Activated T-cell treated with anti-CD3 and anti-CD28 coated beads, Interleukin-2, amount 50 U/mL, for 72 hours (primary cell): ENCODE measurements around the gene RNF41. TPM values are rescaled to one million over a fixed set of nuclear protein-coding genes. Genes with fewer than 3 reads are reported as not detected.

ENCODE experiments used
- ATAC-seq, 2 donors: fragments of 150-1000 bp; cut with Tn5 transposase; replicated peaks in 1 of 2; 2 replicates each; pipeline ENCODE4 v1.10.0; 2021; ENCODE audit warnings: moderate library complexity in 2 of 2, mild to moderate bottlenecking in 1 of 2
- DNase-seq, 2 donors: peaks; one replicate each; pipeline ENCODE4 v3.0.0; 2021 to 2022; ENCODE audit warnings: mixed read lengths in 1 of 2
- H3K27ac Mint-ChIP-seq: one replicate; pipeline ENCODE4 v1.8.0; 2022; ENCODE audit warnings: mild to moderate bottlenecking, moderate library complexity, mixed read lengths
- H3K27me3 Mint-ChIP-seq: one replicate; pipeline ENCODE4 v1.8.0; 2022; ENCODE audit warnings: low read depth, mixed read lengths
- H3K36me3 Mint-ChIP-seq, 2 donors: one replicate each; pipeline ENCODE4 v1.8.0; 2022; ENCODE audit warnings: mixed read lengths in 2 of 2, mild to moderate bottlenecking in 1 of 2; ENCODE audit not compliant: insufficient read depth in 2 of 2
- H3K4me1 Mint-ChIP-seq: one replicate; pipeline ENCODE4 v1.8.0; 2022; ENCODE audit warnings: low read depth, mixed read lengths
- H3K4me3 Mint-ChIP-seq, 2 donors: one replicate each; pipeline ENCODE4 v1.8.0; 2022; ENCODE audit warnings: mild to moderate bottlenecking in 2 of 2, mixed read lengths in 2 of 2, moderate library complexity in 2 of 2
- H3K9me3 Mint-ChIP-seq, 2 donors: one replicate each; pipeline ENCODE4 v1.8.0; 2022; ENCODE audit warnings: mixed read lengths in 2 of 2
- total RNA-seq, 2 donors: library from RNA; stranded (reverse); gene quantifications; one replicate each; pipeline ENCODE4 v1.2.3, GENCODE V29; 2022

The RNF41 gene
- total RNA-seq, 2 donors from 2014 or later = 35.4 to 40.2 TPM

GRCh38 chr12:56236985-56237384 lies 15.3 kb upstream of the RNF41 start:
- DNase-seq (no peak), ATAC-seq (no peak)
- Mint-ChIP-seq H3K4me3 (no peak overlapping the region), H3K27me3 (no peaks in the 10 kb centered on the region), H3K27ac (no peak overlapping the region), H3K36me3 (peaks cover 0 to 2% of the 10 kb centered on the region in 2 donors), H3K9me3 (no peaks in the 10 kb centered on the region), H3K4me1 (no peaks in the 10 kb centered on the region)

GRCh38 chr12:56236091-56236490 lies 14.4 kb upstream of the RNF41 start:
- ATAC-seq = no peak
- Mint-ChIP-seq H3K4me3 (no peak overlapping the region), H3K9me3 (no peaks in the 10 kb centered on the region), H3K36me3 (no peaks in the 10 kb centered on the region), H3K27me3 (no peaks in the 10 kb centered on the region), H3K27ac (no peak overlapping the region), H3K4me1 (no peaks in the 10 kb centered on the region)
- DNase-seq = no peak

- Mint-ChIP-seq H3K9me3 (no peaks in the 10 kb centered on the region), H3K4me1 (no peaks in the 10 kb centered on the region), H3K27ac (no peak overlapping the region), H3K36me3 (no peaks in the 10 kb centered on the region), H3K4me3 (no peak overlapping the region), H3K27me3 (no peaks in the 10 kb centered on the region)
- ATAC-seq = no peak
- DNase-seq = no peak
Observed at GRCh38 chr12:56234746-56235436, 13.2 kb upstream of the RNF41 start.

- DNase-seq (no peak), ATAC-seq (peak in 1 of 2 donors; percentile 18)
- Mint-ChIP-seq H3K4me3 (no peak overlapping the region), H3K27ac (no peak overlapping the region), H3K9me3 (no peaks in the 10 kb centered on the region), H3K27me3 (no peaks in the 10 kb centered on the region), H3K36me3 (peaks cover 0 to 4% of the 10 kb centered on the region in 2 donors), H3K4me1 (no peaks in the 10 kb centered on the region)
Observed at GRCh38 chr12:56231184-56231582, 9.5 kb upstream of the RNF41 start.

- Mint-ChIP-seq H3K9me3 (no peaks in the 10 kb centered on the region), H3K4me1 (peaks cover 6% of the 10 kb centered on the region), H3K27me3 (no peaks in the 10 kb centered on the region), H3K4me3 (no peak overlapping the region), H3K27ac (no peak overlapping the region), H3K36me3 (peaks cover 0 to 6% of the 10 kb centered on the region in 2 donors)
- DNase-seq (no peak), ATAC-seq (peak in 1 of 2 donors; percentile 17)
Observed at GRCh38 chr12:56230432-56231183, 8.9 kb upstream of the RNF41 start.

- Mint-ChIP-seq H3K9me3 (no peaks in the 10 kb centered on the region), H3K4me1 (peaks cover 12% of the 10 kb centered on the region), H3K36me3 (peaks cover 0 to 6% of the 10 kb centered on the region in 2 donors), H3K4me3 (no peak within 1 kb of the TSS), H3K27me3 (no peaks in the 10 kb centered on the region), H3K27ac (no peak within 1 kb of the TSS)
- DNase-seq (no peak), ATAC-seq (no peak)
Observed at GRCh38 chr12:56229916-56230431, 8.3 kb upstream of the RNF41 start, which contains the start of gene SLC39A5. Gene SLC39A5, plus strand, starts transcription at chr12:56230051. Its CDS starts 1,224 bp downstream, at chr12:56231275.

- no peaks in the 10 kb centered on the region for H3K9me3 Mint-ChIP-seq
- peaks cover 0 to 6% of the 10 kb centered on the region in 2 donors for H3K36me3 Mint-ChIP-seq
- no peak for DNase-seq
- H3K27ac Mint-ChIP-seq = no peak overlapping the region
- peaks cover 18% of the 10 kb centered on the region for H3K4me1 Mint-ChIP-seq
- H3K27me3 Mint-ChIP-seq = no peaks in the 10 kb centered on the region
- no peak for ATAC-seq
- no peak overlapping the region for H3K4me3 Mint-ChIP-seq
Observed at GRCh38 chr12:56229082-56229481, 7.4 kb upstream of the RNF41 start.

- H3K4me3 Mint-ChIP-seq = peak overlapping the region; percentile 91 to 100
- peaks cover 46% of the 10 kb centered on the region for H3K4me1 Mint-ChIP-seq
- H3K27ac Mint-ChIP-seq = peak overlapping the region; percentile 84
- H3K36me3 Mint-ChIP-seq = peaks cover 5 to 10% of the 10 kb centered on the region in 2 donors
- no peaks in the 10 kb centered on the region for H3K27me3 Mint-ChIP-seq
- DNase-seq (no peak), ATAC-seq (no peak)
- no peaks in the 10 kb centered on the region for H3K9me3 Mint-ChIP-seq
Observed at GRCh38 chr12:56224954-56225353, 3.2 kb upstream of the RNF41 start.

GRCh38 chr12:56224102-56224701 lies 2.5 kb upstream of the RNF41 start, which contains the start of gene NABP2:
Gene NABP2, plus strand, starts transcription at chr12:56224342. Its CDS starts 515 bp downstream, at chr12:56224857.
- Mint-ChIP-seq H3K27me3 (no peaks in the 10 kb centered on the region), H3K4me1 (peaks cover 46% of the 10 kb centered on the region), H3K36me3 (peaks cover 5 to 10% of the 10 kb centered on the region in 2 donors), H3K4me3 (peak within 1 kb of the TSS; percentile 91 to 100), H3K9me3 (no peaks in the 10 kb centered on the region), H3K27ac (peak within 1 kb of the TSS; percentile 93)
- DNase-seq = peak; percentile 96 to 98
- ATAC-seq = peak; percentile 83 to 86

GRCh38 chr12:56223571-56224101 lies 1.9 kb upstream of the RNF41 start:
- H3K27ac Mint-ChIP-seq = peak overlapping the region; percentile 93
- H3K4me3 Mint-ChIP-seq = peak overlapping the region; percentile 91 to 100
- H3K36me3 Mint-ChIP-seq = peaks cover 5 to 10% of the 10 kb centered on the region in 2 donors
- ATAC-seq (no peak), DNase-seq (no peak)
- no peaks in the 10 kb centered on the region for H3K27me3 Mint-ChIP-seq
- H3K9me3 Mint-ChIP-seq = no peaks in the 10 kb centered on the region
- peaks cover 46% of the 10 kb centered on the region for H3K4me1 Mint-ChIP-seq

- peak overlapping the region; percentile 99 to 100 for H3K4me3 Mint-ChIP-seq
- H3K36me3 Mint-ChIP-seq = peaks cover 5 to 10% of the 10 kb centered on the region in 2 donors
- DNase-seq (no peak), ATAC-seq (no peak)
- H3K27ac Mint-ChIP-seq = peak overlapping the region; percentile 97
- H3K27me3 Mint-ChIP-seq = no peaks in the 10 kb centered on the region
- no peaks in the 10 kb centered on the region for H3K9me3 Mint-ChIP-seq
- H3K4me1 Mint-ChIP-seq = peaks cover 46% of the 10 kb centered on the region
Observed at GRCh38 chr12:56222531-56222895, 791 bp upstream of the RNF41 start.

GRCh38 chr12:56221232-56221756 lies 428 bp downstream of the RNF41 start:
- Mint-ChIP-seq H3K4me3 (peak overlapping the region; percentile 99 to 100), H3K4me1 (peaks cover 46% of the 10 kb centered on the region), H3K27me3 (no peaks in the 10 kb centered on the region), H3K9me3 (no peaks in the 10 kb centered on the region), H3K27ac (peak overlapping the region; percentile 97), H3K36me3 (peaks cover 5 to 8% of the 10 kb centered on the region in 2 donors)
- DNase-seq (peak; percentile 18 to 23), ATAC-seq (peak; percentile 40 to 45)
